Natural killer cell (primary cell): Measurements from ENCODE around the gene ADAM10. TPM values are rescaled to one million over a fixed set of nuclear protein-coding genes. Genes with fewer than 3 reads are reported as not detected.
A peak's percentile ranks its signal among the peaks of the same experiment; 100 is the strongest.

Experiments used
- ATAC-seq, 3 donors: fragments of 150-1000 bp in 2 of 3; fragments of 200-7000 bp in 1 of 3; cut with Tn5 transposase; 1 replicate in 1 of 3; 2 replicates in 2 of 3; pipeline ENCODE4 v1.10.0; 2021; ENCODE audit warnings: mild to moderate bottlenecking in 2 of 3, moderate library complexity in 2 of 3
- DNase-seq, 2 donors: peaks; one replicate each; pipeline versions ENCODE4 v3.0.0 to v3.0.0-alpha.2; 2013 to 2021; ENCODE audit warnings: mixed read lengths in 1 of 2
- H3K27ac ChIP-seq: one replicate; pipeline ENCODE4 v1.5.1; 2013; ENCODE audit warnings: mild to moderate bottlenecking, low read length
- H3K27me3 ChIP-seq: one replicate; pipeline ENCODE4 v1.6.1; 2013; ENCODE audit warnings: low read length; ENCODE audit not compliant: control insufficient read depth, insufficient read depth
- H3K36me3 ChIP-seq: one replicate; pipeline ENCODE4 v1.6.1; 2013; ENCODE audit warnings: low read length; ENCODE audit not compliant: control insufficient read depth, insufficient read depth
- H3K4me1 ChIP-seq: one replicate; pipeline ENCODE4 v1.6.1; 2013; ENCODE audit warnings: low read length; ENCODE audit not compliant: control insufficient read depth, insufficient read depth
- H3K4me3 ChIP-seq: one replicate; pipeline ENCODE4 v1.5.1; 2013; ENCODE audit warnings: low read length
- H3K9me3 ChIP-seq: one replicate; pipeline ENCODE4 v1.6.1; 2013; ENCODE audit warnings: low read length; ENCODE audit not compliant: control insufficient read depth, insufficient read depth
- H3K27ac Mint-ChIP-seq, 2 donors: one replicate each; pipeline ENCODE4 v1.8.0; 2022; ENCODE audit warnings: mild to moderate bottlenecking in 2 of 2, mixed read lengths in 2 of 2, moderate library complexity in 1 of 2
- H3K27me3 Mint-ChIP-seq, 2 donors: one replicate each; pipeline ENCODE4 v1.8.0; 2022; ENCODE audit warnings: low read depth in 2 of 2, mixed read lengths in 2 of 2
- H3K36me3 Mint-ChIP-seq: one replicate; pipeline ENCODE4 v1.8.0; 2022; ENCODE audit warnings: mixed read lengths
- H3K4me1 Mint-ChIP-seq, 2 donors: one replicate each; pipeline ENCODE4 v1.8.0; 2022; ENCODE audit warnings: mixed read lengths in 2 of 2
- H3K4me3 Mint-ChIP-seq: one replicate; pipeline ENCODE4 v1.8.0; 2022; ENCODE audit warnings: mild to moderate bottlenecking, moderate library complexity, mixed read lengths
- H3K9me3 Mint-ChIP-seq, 2 donors: one replicate each; pipeline ENCODE4 v1.8.0; 2022; ENCODE audit warnings: mixed read lengths in 2 of 2
- CTCF ChIP-seq: fragments of 200-600 bp; IDR thresholded peaks from one replicate; pipeline ENCODE4 v1.8.0; 2022; ENCODE audit warnings: antibody characterized with exemption
- WGBS: methylation state at CpG from one replicate; pipeline ENCODE4 v1.1.7; 2013; ENCODE audit warnings: missing lambda C conversion rate; ENCODE audit not compliant: insufficient coverage; 5-methylcytosine and 5-hydroxymethylcytosine counted together
- intact Hi-C: fragments of 100-400 bp; cut with micrococcal nuclease; formaldehyde crosslinking; loops from one replicate; pipeline ENCODE4 v1.14.2; 2022
- total RNA-seq, 4 donors: library from RNA; stranded (reverse); fragments of 120-200 nt in 1 of 4; gene quantifications; one replicate each; pipeline versions ENCODE4 v1.2.3 to v1.2.4, GENCODE V29; 2013 to 2022

Gene ADAM10
- total RNA-seq, 3 donors from 2014 or later (not counting 1 experiment from before 2014, with no cell fraction given) = 223 to 297 (median 259) TPM

DNA sequence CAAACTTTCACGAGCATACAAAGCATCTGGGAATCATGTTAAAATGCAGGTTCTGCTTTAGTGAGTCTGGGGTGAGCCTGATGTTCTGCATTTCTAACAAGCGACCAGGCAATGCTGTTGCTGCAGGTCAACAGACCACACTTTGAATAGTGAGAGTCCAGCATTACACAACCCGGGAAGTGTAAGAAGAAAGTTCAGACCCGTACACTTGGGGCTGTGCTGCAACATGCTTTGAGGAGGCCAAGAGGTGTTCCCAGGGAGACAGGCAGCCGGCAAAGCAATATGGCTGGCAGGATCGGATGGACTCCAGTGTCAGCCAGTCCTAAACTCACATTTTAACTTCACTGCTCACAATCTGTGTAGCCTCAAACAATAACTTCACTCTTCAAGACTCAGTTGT lies 183.5 kb downstream of the ADAM10 start:
- WGBS = 88% methylated on average over 6 of the region's 6 CpGs
- Mint-ChIP-seq H3K9me3 (no peaks in the 10 kb centered on the region), H3K4me1 (peaks cover 9 to 12% of the 10 kb centered on the region in 2 donors), H3K27me3 (no peaks in the 10 kb centered on the region), H3K27ac (no peak overlapping the region), H3K36me3 (no peaks in the 10 kb centered on the region), H3K4me3 (no peak overlapping the region)
- intact Hi-C loops = no loop called here
- H3K4me3 ChIP-seq = no peak overlapping the region
- no peaks in the 10 kb centered on the region for H3K27me3 ChIP-seq
- no peak for ATAC-seq
- no peak overlapping the region for H3K27ac ChIP-seq
- no peak for TF ChIP-seq CTCF
- no peaks in the 10 kb centered on the region for H3K9me3 ChIP-seq
- H3K4me1 ChIP-seq = no peaks in the 10 kb centered on the region
- no peak for DNase-seq
- no peaks in the 10 kb centered on the region for H3K36me3 ChIP-seq

DNA sequence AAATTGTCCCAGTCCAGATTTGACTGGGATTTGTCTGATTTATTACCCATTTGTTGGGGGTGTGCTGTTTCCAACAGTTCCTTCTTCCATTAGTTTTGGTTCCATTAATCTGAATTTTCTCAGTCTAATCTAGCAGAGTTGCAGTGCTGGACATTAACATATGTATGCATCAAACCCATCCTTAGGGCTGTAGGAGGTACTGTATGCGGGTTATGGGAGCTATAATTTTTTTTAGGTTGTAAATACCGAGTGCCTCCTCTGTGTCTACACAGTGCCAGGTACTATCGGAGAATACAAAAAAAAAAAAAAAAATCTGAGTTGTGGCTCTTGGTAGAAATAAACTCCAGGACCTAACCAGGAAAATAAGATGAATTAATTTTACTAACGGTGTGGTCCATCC lies 183.9 kb downstream of the ADAM10 start:
- 74% methylated on average over 4 of the region's 4 CpGs for WGBS
- no peak overlapping the region for H3K27ac ChIP-seq

DNA sequence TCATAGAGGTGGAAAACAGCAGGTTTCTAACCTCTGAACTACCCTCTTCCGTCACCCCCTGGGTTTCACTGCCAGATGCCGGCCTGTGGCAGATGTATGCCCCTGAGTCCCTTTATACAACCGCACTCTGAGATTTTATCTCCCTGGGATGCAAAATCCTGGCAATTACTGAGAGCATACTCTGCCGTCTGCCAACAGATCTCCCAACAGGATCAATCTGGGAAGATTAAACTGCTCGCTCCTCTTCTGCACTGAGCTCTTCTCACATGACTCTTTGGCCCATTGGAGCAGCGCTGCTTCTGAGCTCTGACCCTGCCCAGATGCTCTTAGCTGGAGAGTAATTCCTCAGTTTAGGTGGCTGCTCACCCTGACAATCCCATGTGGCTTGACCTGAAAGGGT lies 184.5 kb downstream of the ADAM10 start:
- no peaks in the 10 kb centered on the region for H3K36me3 ChIP-seq
- no peaks in the 10 kb centered on the region for H3K9me3 Mint-ChIP-seq
- H3K4me1 Mint-ChIP-seq = peaks cover 9 to 12% of the 10 kb centered on the region in 2 donors
- H3K27ac Mint-ChIP-seq = no peak overlapping the region
- no peak overlapping the region for H3K4me3 Mint-ChIP-seq
- H3K36me3 Mint-ChIP-seq = no peaks in the 10 kb centered on the region
- intact Hi-C loops = no loop called here
- no peaks in the 10 kb centered on the region for H3K4me1 ChIP-seq
- 95% methylated on average over 5 of the region's 6 CpGs for WGBS
- H3K27me3 ChIP-seq = no peaks in the 10 kb centered on the region
- H3K27me3 Mint-ChIP-seq = no peaks in the 10 kb centered on the region
- no peak for DNase-seq
- ATAC-seq = peak in 1 of 3 donors; percentile 5
- H3K9me3 ChIP-seq = no peaks in the 10 kb centered on the region
- H3K4me3 ChIP-seq = no peak overlapping the region
- no peak for TF ChIP-seq CTCF
- H3K27ac ChIP-seq = no peak overlapping the region

More for the DNA sequence above, 183.9 kb downstream of the ADAM10 start:
- Histone ChIP-seq H3K9me3 (no peaks in the 10 kb centered on the region), H3K36me3 (no peaks in the 10 kb centered on the region), H3K27me3 (no peaks in the 10 kb centered on the region), H3K4me1 (no peaks in the 10 kb centered on the region), H3K4me3 (no peak overlapping the region)
- no peak for ATAC-seq
- Mint-ChIP-seq H3K9me3 (no peaks in the 10 kb centered on the region), H3K27ac (no peak overlapping the region), H3K36me3 (no peaks in the 10 kb centered on the region), H3K4me3 (no peak overlapping the region), H3K4me1 (peaks cover 9 to 12% of the 10 kb centered on the region in 2 donors), H3K27me3 (no peaks in the 10 kb centered on the region)
- intact Hi-C loops = no loop called here
- TF ChIP-seq CTCF = no peak
- DNase-seq = no peak

DNA sequence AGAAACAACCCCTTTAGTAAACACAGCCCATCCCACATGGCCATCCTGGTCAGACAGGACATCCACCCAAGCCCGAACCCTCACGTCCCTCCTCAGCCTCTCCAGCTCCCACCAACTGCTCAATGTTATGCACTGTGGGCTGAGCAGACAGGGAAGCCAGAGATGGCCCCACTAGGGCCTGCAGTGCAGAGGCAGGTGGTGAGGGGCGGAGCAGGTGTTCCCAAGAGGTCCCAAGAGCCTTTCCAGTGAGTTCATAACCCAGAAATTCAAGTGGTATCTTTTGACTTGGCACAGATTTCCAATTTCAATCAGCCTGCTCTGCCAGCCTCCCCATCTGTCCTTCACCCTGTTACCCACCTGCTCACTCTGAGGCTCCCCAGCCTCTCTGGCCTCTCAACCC lies 187.4 kb downstream of the ADAM10 start:
- Mint-ChIP-seq H3K9me3 (no peaks in the 10 kb centered on the region), H3K4me3 (no peak overlapping the region), H3K36me3 (no peaks in the 10 kb centered on the region), H3K4me1 (peaks cover 0 to 6% of the 10 kb centered on the region in 2 donors), H3K27me3 (no peaks in the 10 kb centered on the region), H3K27ac (no peak overlapping the region)
- WGBS = 94% methylated on average over 3 of the region's 3 CpGs
- Histone ChIP-seq H3K36me3 (no peaks in the 10 kb centered on the region), H3K27me3 (no peaks in the 10 kb centered on the region), H3K4me1 (no peaks in the 10 kb centered on the region), H3K27ac (no peak overlapping the region), H3K4me3 (no peak overlapping the region), H3K9me3 (no peaks in the 10 kb centered on the region)
- intact Hi-C loops = no loop called here
- TF ChIP-seq CTCF = no peak
- DNase-seq (no peak), ATAC-seq (no peak)
